ENCODE results near the gene RAB26.

The RAB26 gene

GRCh38 chr16:2142942-2143877 lies 5.2 kb upstream of the RAB26 start:
- no peak for DNase-seq (ENCODE audit: low read depth in 2 of 2)

- DNase-seq (ENCODE audit: low read depth in 2 of 2) = no peak
Observed at GRCh38 chr16:2143878-2144485, 4.4 kb upstream of the RAB26 start.

- DNase-seq (ENCODE audit: low read depth in 2 of 2) = no peak
Observed at GRCh38 chr16:2145843-2146242, 2.6 kb upstream of the RAB26 start.

- DNase-seq (ENCODE audit: low read depth in 2 of 2) = no peak
Observed at GRCh38 chr16:2147378-2147777, 1.0 kb upstream of the RAB26 start.

- no peak for DNase-seq (ENCODE audit: low read depth in 2 of 2)
Observed at GRCh38 chr16:2148714-2149629, 547 bp downstream of the RAB26 start.

GRCh38 chr16:2149630-2150417 lies 1.4 kb downstream of the RAB26 start:
- peak in 1 of 2 donors; percentile 36 for DNase-seq (ENCODE audit: low read depth in 2 of 2)

- DNase-seq (ENCODE audit: low read depth in 2 of 2) = peak in 1 of 2 donors; percentile 37
Observed at GRCh38 chr16:2150418-2151187, 2.2 kb downstream of the RAB26 start.

GRCh38 chr16:2151188-2152091 lies 3.0 kb downstream of the RAB26 start:
- peak in 1 of 2 donors; percentile 27 for DNase-seq (ENCODE audit: low read depth in 2 of 2)

- peak in 1 of 2 donors; percentile 28 for DNase-seq (ENCODE audit: low read depth in 2 of 2)
Observed at GRCh38 chr16:2152695-2153506, 4.5 kb downstream of the RAB26 start.

GRCh38 chr16:2154533-2155090 lies 6.2 kb downstream of the RAB26 start:
- DNase-seq (ENCODE audit: low read depth in 2 of 2) = peak; percentile 25 to 38

GRCh38 chr16:2155091-2155950 lies 6.9 kb downstream of the RAB26 start, which contains the start of gene TRAF7:
Gene TRAF7 (plus strand): TSS chr16:2155782. CDS start chr16:2163921, 8,139 bp downstream.
- peak; percentile 94 to 96 for DNase-seq (ENCODE audit: low read depth in 2 of 2)

GRCh38 chr16:2155977-2156848 lies 7.8 kb downstream of the RAB26 start:
- DNase-seq (ENCODE audit: low read depth in 2 of 2) = no peak

- DNase-seq (ENCODE audit: low read depth in 2 of 2) = no peak
Observed at GRCh38 chr16:2156849-2157224, 8.4 kb downstream of the RAB26 start.

- DNase-seq (ENCODE audit: low read depth in 2 of 2) = no peak
Observed at GRCh38 chr16:2157480-2158261, 9.2 kb downstream of the RAB26 start.

GRCh38 chr16:2158262-2158638 lies 9.8 kb downstream of the RAB26 start:
- DNase-seq (ENCODE audit: low read depth in 2 of 2) = no peak

Data from activated CD4-positive, alpha-beta T cell treated with anti-CD3 and anti-CD28 coated beads for 24 hours (primary cell).